ENCODE data around the gene LONP2.
"Not testable (repeated sequence)": the region's sequence is repeated elsewhere in the genome, so short reads cannot be mapped to it uniquely, and the experiment has no call there.

LONP2 gene

GRCh38 chr16:48236286-48236685 lies 7.8 kb upstream of the LONP2 start:
- DNase-seq (ENCODE audit: low read depth), result no peak

GRCh38 chr16:48240147-48240546 lies 4.0 kb upstream of the LONP2 start:
- not testable (repeated sequence) for DNase-seq (ENCODE audit: low read depth)

GRCh38 chr16:48244863-48245195 lies 729 bp downstream of the LONP2 start:
- no peak for DNase-seq (ENCODE audit: low read depth)

- no peak for DNase-seq (ENCODE audit: low read depth)
Measured at GRCh38 chr16:48246066-48246465, 2.0 kb downstream of the LONP2 start.

- DNase-seq (ENCODE audit: low read depth), result no peak
Measured at GRCh38 chr16:48247311-48247710, 3.2 kb downstream of the LONP2 start, which contains the start of gene ABCC11. Gene ABCC11, minus strand, starts transcription at chr16:48247539. Its CDS starts 15,618 bp downstream, at chr16:48231921.

GRCh38 chr16:48250520-48251278 lies 6.6 kb downstream of the LONP2 start:
- no peak for DNase-seq (ENCODE audit: low read depth)

- DNase-seq (ENCODE audit: low read depth), result no peak
Measured at GRCh38 chr16:48252013-48252412, 7.9 kb downstream of the LONP2 start.

GRCh38 chr16:48256579-48257177 lies 12.6 kb downstream of the LONP2 start:
- no peak for DNase-seq (ENCODE audit: low read depth)

GRCh38 chr16:48261569-48261968 lies 17.5 kb downstream of the LONP2 start:
- no peak for DNase-seq (ENCODE audit: low read depth)

- DNase-seq (ENCODE audit: low read depth), result no peak
Measured at GRCh38 chr16:48262631-48263030, 18.5 kb downstream of the LONP2 start.

- no peak for DNase-seq (ENCODE audit: low read depth)
Measured at GRCh38 chr16:48269011-48269410, 24.9 kb downstream of the LONP2 start.

GRCh38 chr16:48271728-48272127 lies 27.6 kb downstream of the LONP2 start:
- no peak for DNase-seq (ENCODE audit: low read depth)

- no peak for DNase-seq (ENCODE audit: low read depth)
Measured at GRCh38 chr16:48272837-48273421, 28.8 kb downstream of the LONP2 start.

- no peak for DNase-seq (ENCODE audit: low read depth)
Measured at GRCh38 chr16:48274476-48274875, 30.4 kb downstream of the LONP2 start.

- no peak for DNase-seq (ENCODE audit: low read depth)
Measured at GRCh38 chr16:48276102-48276501, 32.0 kb downstream of the LONP2 start.

GRCh38 chr16:48277158-48277557 lies 33.1 kb downstream of the LONP2 start:
- DNase-seq (ENCODE audit: low read depth), result no peak

- no peak for DNase-seq (ENCODE audit: low read depth)
Measured at GRCh38 chr16:48279199-48279598, 35.1 kb downstream of the LONP2 start.

GRCh38 chr16:48280546-48280945 lies 36.4 kb downstream of the LONP2 start:
- DNase-seq (ENCODE audit: low read depth), result no peak

GRCh38 chr16:48282636-48283263 lies 38.6 kb downstream of the LONP2 start:
- DNase-seq (ENCODE audit: low read depth), result no peak

GRCh38 chr16:48284772-48285409 lies 40.8 kb downstream of the LONP2 start:
- DNase-seq (ENCODE audit: low read depth), result no peak

- DNase-seq (ENCODE audit: low read depth), result no peak
Measured at GRCh38 chr16:48287239-48287638, 43.1 kb downstream of the LONP2 start.

- DNase-seq (ENCODE audit: low read depth), result no peak
Measured at GRCh38 chr16:48291303-48291702, 47.2 kb downstream of the LONP2 start.

- no peak for DNase-seq (ENCODE audit: low read depth)
Measured at GRCh38 chr16:48291754-48292153, 47.7 kb downstream of the LONP2 start.

Data from HS-5 (cell line).